GM13977 (cell line): Measurements from ENCODE around the gene RNF10.
"Not testable (repeated sequence)": the region's sequence is repeated elsewhere in the genome, so short reads cannot be mapped to it uniquely, and the experiment has no call there.

Experiments
- DNase-seq: peaks from one replicate; pipeline ENCODE4 v3.0.0; 2012; ENCODE audit warnings: low spot score
- in situ Hi-C: fragments of 300-500 bp; cut with MboI; formaldehyde crosslinking; loops from one replicate; pipeline ENCODE4 v1.12.0; 2022; ENCODE audit warnings: low sequenced_read_pairs, low pct_unique_long_range_greater_than_20kb, mixed read lengths, inconsistent platforms; ENCODE audit not compliant: unreplicated experiment
- TF ChIP-seq, protein P1 (sequence below): IDR thresholded peaks from 2 replicates; pipeline ENCODE4 v1.5.1; 2012; ENCODE audit warnings: mild to moderate bottlenecking, control low read depth; ENCODE audit not compliant: insufficient read depth; ENCODE audit errors: extremely low read depth, missing control alignments

The RNF10 gene

DNA sequence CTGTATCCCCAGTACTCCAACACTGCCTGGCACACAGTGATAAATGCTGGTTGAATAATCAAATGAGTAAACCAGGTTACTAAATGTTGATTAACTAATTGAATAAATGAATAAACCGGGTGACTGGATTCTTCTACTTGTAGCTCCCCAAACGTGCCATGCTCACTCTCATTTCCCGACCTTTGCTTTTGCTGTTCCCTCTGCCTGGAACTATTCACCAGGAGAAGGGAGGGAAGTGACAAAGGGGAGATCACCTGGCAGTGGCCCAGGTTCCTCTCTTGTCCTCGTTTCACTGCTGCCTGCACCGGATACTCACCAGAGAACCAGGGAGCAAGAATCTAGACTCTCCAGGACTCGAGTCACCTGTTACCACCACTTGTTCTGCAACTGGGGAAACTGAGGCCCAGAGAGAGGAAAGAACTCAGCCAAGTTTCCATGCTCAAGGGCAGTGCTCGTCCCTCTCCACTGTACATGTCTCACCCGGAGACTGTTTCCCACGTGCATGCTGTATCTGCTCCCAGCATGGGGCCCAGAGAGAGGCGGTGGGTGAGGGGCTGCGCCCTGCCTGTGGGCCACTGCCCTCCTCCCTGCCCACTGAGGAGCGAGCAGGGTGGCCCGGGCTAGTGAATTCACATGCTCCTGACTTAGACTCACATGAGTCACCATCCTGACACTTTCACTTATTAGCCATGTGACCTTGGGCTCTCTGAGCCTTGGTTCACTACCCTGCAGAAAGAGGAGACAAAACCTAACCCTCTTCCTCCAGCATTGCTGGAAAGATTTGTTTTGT, 64.7 kb downstream of the RNF10 start:
- in situ Hi-C loops = loop anchor here (25.0 kb wide), 1 partner anchor 363 kb away; no protein-coding TSS in a partner anchor
- DNase-seq = no peak
- TF ChIP-seq, protein P1, sequence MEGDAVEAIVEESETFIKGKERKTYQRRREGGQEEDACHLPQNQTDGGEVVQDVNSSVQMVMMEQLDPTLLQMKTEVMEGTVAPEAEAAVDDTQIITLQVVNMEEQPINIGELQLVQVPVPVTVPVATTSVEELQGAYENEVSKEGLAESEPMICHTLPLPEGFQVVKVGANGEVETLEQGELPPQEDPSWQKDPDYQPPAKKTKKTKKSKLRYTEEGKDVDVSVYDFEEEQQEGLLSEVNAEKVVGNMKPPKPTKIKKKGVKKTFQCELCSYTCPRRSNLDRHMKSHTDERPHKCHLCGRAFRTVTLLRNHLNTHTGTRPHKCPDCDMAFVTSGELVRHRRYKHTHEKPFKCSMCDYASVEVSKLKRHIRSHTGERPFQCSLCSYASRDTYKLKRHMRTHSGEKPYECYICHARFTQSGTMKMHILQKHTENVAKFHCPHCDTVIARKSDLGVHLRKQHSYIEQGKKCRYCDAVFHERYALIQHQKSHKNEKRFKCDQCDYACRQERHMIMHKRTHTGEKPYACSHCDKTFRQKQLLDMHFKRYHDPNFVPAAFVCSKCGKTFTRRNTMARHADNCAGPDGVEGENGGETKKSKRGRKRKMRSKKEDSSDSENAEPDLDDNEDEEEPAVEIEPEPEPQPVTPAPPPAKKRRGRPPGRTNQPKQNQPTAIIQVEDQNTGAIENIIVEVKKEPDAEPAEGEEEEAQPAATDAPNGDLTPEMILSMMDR = no peak

DNA sequence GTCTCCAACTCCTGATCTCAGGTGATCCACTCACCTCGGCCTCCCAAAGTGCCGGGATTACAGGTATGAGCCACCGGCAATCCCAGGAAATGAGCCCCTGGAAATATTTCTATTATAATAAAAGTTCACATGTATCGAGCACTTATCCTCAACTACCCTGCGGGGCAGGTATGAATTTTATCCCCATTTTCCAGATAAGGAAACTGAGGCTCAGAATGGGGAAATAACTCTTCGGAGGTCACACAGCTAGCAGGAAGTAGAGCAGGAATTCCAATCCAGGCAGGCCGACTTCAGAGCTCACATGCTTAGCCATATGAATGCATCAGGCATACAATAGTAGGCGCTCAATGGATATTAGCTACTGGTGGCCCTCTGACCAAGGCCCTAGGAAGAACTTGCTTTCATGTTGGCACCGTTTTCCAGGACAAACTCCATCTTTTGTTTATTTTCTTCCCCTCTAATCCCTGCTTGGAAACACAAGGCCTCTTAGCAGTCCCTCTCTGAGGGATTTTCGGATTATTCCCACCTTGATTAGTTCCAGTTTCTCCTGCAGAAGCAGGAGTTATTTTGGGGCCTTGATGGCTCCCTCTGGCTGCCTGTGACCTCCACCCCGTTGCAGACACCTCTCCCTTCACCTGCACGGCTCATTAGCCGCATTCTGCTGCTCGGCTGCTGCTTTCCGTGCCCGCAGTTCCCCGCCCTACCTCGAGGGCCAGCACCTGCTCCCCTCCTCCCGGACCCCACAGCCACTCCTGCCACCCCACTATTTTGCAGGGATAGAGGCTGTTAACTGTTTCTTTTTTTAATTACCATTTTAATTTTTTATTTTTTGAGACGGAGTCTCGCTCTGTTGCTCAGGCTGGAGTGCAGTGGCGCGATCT, 65.8 kb downstream of the RNF10 start:
- TF ChIP-seq, protein P1 = no peak
- DNase-seq = no peak
- in situ Hi-C loops = loop anchor here (25.0 kb wide), 1 partner anchor 362 kb away; no protein-coding TSS in a partner anchor

DNA sequence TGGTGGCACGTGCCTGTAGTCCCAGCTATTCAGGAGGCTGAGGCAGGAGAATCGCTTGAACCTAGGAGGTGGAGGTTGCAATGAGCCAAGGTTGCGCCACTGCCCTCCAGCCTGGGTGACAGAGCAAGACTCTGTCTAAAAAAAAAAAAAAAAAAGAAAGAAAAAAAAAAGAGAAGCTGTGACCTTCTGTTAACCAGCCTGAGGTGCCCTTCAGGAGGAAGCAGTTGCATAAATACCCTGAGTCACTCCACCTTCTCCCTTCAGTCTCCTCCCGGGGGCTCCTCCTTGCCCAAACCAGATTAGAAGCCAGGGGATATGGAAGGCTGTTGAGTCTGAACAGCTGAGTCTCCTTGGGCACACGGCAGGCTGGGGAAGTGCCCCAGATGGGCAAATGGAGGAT, 68.3 kb downstream of the RNF10 start:
- in situ Hi-C loops, DNase-seq: not testable (repeated sequence)

DNA sequence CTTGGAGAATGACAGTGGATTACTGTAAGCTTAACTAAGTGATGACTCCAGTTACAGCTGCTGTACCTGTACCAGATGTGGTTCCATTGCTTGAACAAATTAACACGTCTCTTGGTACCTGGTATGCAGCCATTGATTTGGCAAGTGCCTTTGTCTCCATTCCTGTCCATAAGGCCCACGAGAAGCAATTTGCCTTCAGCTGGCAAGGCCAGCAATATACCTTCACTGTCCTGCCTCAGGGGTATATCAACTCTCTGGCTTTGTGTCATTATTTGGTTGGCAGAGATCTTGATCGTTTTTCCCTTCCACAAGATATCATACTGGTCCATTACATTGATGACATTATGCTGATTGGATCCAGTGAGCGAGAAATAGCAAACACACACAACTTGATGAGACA, 76.4 kb downstream of the RNF10 start:
- in situ Hi-C loops = no loop called here
- DNase-seq = no peak
- TF ChIP-seq, protein P1 = no peak

DNA sequence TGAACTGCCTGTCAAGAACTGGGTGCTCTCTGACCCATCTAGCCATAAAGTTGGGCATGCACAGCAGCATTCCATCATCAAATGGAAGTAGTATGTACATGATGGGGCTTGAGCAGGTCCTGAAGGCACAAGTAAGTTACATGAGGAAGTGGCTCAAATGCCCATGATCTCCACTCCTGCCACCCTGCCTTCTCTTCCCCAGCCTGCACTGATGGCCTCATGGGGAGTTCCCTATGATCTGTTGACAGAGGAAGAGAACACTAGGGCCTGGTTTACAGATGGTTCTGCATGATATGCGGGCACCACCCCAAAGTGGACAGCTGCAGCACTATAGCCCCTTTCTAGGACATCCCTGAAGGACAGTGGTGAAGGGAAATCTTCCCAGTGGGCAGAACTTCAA, 77.4 kb downstream of the RNF10 start:
- in situ Hi-C loops = not testable (repeated sequence)

DNA sequence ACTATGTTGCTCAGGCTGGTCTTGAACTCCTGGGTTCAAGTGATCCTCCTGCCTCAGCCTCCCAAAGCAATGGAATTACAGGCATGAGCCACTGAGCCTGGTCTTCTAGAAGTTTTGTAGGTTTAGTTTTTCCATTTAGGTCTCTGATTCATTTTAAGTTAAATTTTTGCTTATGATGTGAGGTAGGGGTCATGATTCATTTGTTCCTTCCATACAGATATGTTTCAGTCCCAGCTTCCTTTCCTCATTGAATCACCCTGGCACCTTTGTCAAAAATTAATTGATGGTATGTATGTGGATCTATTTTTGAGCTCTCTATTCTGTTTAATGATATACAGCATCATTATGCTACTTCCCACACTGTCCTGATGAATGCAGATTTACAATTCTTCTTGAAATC, 80.7 kb downstream of the RNF10 start:
- TF ChIP-seq, protein P1 = no peak
- no peak for DNase-seq
- in situ Hi-C loops = no loop called here

More for the DNA sequence above, 77.4 kb downstream of the RNF10 start:
- DNase-seq = not testable (repeated sequence)

DNA sequence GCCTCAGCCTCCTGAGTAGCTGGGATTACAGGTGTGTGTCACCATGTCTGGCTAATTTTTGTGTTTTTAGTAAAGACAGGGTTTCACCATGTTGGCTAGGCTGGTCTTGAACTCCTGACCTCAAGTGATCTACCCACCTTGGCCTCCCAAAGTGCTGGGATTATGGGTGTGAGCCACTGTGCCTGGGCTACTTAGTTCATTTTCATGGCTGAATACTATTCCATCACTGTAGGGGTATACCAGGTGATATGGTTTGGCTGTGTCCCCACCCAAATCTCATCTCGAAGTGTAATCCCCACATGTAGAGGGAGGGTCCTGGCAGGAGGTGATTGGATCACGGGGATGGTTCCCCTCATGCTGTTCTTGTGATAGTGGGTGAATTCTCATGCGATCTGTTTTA, 83.0 kb downstream of the RNF10 start:
- in situ Hi-C loops, DNase-seq: not testable (repeated sequence)

DNA sequence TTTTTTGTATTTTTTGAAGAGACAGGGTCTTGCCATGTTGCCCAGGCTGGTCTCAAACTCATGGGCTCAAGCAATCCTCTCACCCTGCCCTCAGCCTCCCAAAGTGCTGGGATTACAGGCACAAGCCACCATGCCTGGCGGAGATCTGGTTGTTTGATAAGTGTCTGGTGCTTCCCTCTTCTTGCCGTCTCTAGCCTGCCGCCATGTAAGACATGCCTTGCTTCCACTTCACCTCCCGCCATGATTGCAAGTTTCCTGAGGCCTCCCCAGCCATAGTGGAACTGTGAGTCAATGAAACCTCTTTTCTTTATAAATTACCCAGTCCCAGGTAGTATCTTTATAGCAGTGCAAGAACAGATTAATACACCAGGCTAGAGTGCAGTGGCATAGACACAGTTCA, 83.6 kb downstream of the RNF10 start:
- DNase-seq, in situ Hi-C loops: not testable (repeated sequence)
